ENCODE measurements around the gene VWA7.

Gene VWA7

GRCh38 chr6:31728767-31729514 lies 48.2 kb downstream of the VWA7 start, which contains the start of gene DDAH2:
TSS of gene DDAH2 (minus strand) at chr6:31729299. CDS start at chr6:31729161, 138 bp downstream.
- TF ChIP-seq SUZ12 (IDR thresholded peaks at IDR 0.05; ENCODE audit: extremely low read depth, insufficient read depth, insufficient read length) = no peak
- TF ChIP-seq YY1 (IDR thresholded peaks at IDR 0.05; ENCODE audit: insufficient read depth, insufficient read length) = no peak
- TF ChIP-seq ZNF274 (IDR thresholded peaks at IDR 0.05; ENCODE audit: low read depth, low read length) = no peak
- Histone ChIP-seq H3K4me1 (ENCODE audit: insufficient read depth, insufficient read length) (peaks cover 5% of the 10 kb centered on the region), H3K36me3 (ENCODE audit: insufficient read depth, insufficient read length, low read length) (peaks cover 68% of the 10 kb centered on the region)

GRCh38 chr6:31727717-31728671 lies 49.1 kb downstream of the VWA7 start:
- Histone ChIP-seq H3K4me1 (ENCODE audit: insufficient read depth, insufficient read length) (peaks cover 5% of the 10 kb centered on the region), H3K9me3 (ENCODE audit: insufficient read depth, low read length) (no peaks in the 10 kb centered on the region), H3K9ac (ENCODE audit: insufficient read length, low read depth) (peak overlapping the region; percentile 61), H3K27me3 (ENCODE audit: insufficient read depth, insufficient read length) (no peaks in the 10 kb centered on the region), H3K36me3 (ENCODE audit: insufficient read depth, insufficient read length, low read length) (peaks cover 59% of the 10 kb centered on the region), H3K4me3 (ENCODE audit: insufficient read length, low read depth) (no peak overlapping the region)
- no peak for DNase-seq (ENCODE audit: low read depth, low spot score)
- TF ChIP-seq SUZ12 (IDR thresholded peaks at IDR 0.05; ENCODE audit: extremely low read depth, insufficient read depth, insufficient read length) (no peak), ZNF274 (IDR thresholded peaks at IDR 0.05; ENCODE audit: low read depth, low read length) (no peak), YY1 (IDR thresholded peaks at IDR 0.05; ENCODE audit: insufficient read depth, insufficient read length) (no peak)

More at GRCh38 chr6:31728767-31729514, 48.2 kb downstream of the VWA7 start, which contains the start of gene DDAH2:
- no peaks in the 10 kb centered on the region for H3K27me3 ChIP-seq (ENCODE audit: insufficient read depth, insufficient read length)
- peak within 1 kb of the TSS; percentile 83 for H3K9ac ChIP-seq (ENCODE audit: insufficient read length, low read depth)
- peak within 1 kb of the TSS; percentile 66 for H3K4me3 ChIP-seq (ENCODE audit: insufficient read length, low read depth)
- no peak for DNase-seq (ENCODE audit: low read depth, low spot score)
- H3K9me3 ChIP-seq (ENCODE audit: insufficient read depth, low read length) = no peaks in the 10 kb centered on the region

- Histone ChIP-seq H3K36me3 (ENCODE audit: insufficient read depth, insufficient read length, low read length) (peaks cover 51% of the 10 kb centered on the region), H3K9me3 (ENCODE audit: insufficient read depth, low read length) (no peaks in the 10 kb centered on the region), H3K9ac (ENCODE audit: insufficient read length, low read depth) (no peak overlapping the region), H3K27me3 (ENCODE audit: insufficient read depth, insufficient read length) (no peaks in the 10 kb centered on the region), H3K4me3 (ENCODE audit: insufficient read length, low read depth) (no peak overlapping the region), H3K4me1 (ENCODE audit: insufficient read depth, insufficient read length) (peaks cover 5% of the 10 kb centered on the region)
- DNase-seq (ENCODE audit: low read depth, low spot score) = no peak
- TF ChIP-seq ZNF274 (IDR thresholded peaks at IDR 0.05; ENCODE audit: low read depth, low read length) (no peak), YY1 (IDR thresholded peaks at IDR 0.05; ENCODE audit: insufficient read depth, insufficient read length) (no peak), SUZ12 (IDR thresholded peaks at IDR 0.05; ENCODE audit: extremely low read depth, insufficient read depth, insufficient read length) (no peak)
These were observed 50.0 kb downstream of the VWA7 start for GRCh38 chr6:31727034-31727716.

GRCh38 chr6:31725502-31726350 lies 51.4 kb downstream of the VWA7 start:
- TF ChIP-seq ZNF274 (IDR thresholded peaks at IDR 0.05; ENCODE audit: low read depth, low read length) (no peak), SUZ12 (IDR thresholded peaks at IDR 0.05; ENCODE audit: extremely low read depth, insufficient read depth, insufficient read length) (no peak), YY1 (IDR thresholded peaks at IDR 0.05; ENCODE audit: insufficient read depth, insufficient read length) (no peak)
- H3K4me1 ChIP-seq (ENCODE audit: insufficient read depth, insufficient read length) = peaks cover 4% of the 10 kb centered on the region
- H3K36me3 ChIP-seq (ENCODE audit: insufficient read depth, insufficient read length, low read length) = peaks cover 38% of the 10 kb centered on the region
- H3K9ac ChIP-seq (ENCODE audit: insufficient read length, low read depth) = no peak overlapping the region
- no peak overlapping the region for H3K4me3 ChIP-seq (ENCODE audit: insufficient read length, low read depth)
- H3K9me3 ChIP-seq (ENCODE audit: insufficient read depth, low read length) = no peaks in the 10 kb centered on the region
- no peaks in the 10 kb centered on the region for H3K27me3 ChIP-seq (ENCODE audit: insufficient read depth, insufficient read length)
- DNase-seq (ENCODE audit: low read depth, low spot score) = no peak

- no peak overlapping the region for H3K9ac ChIP-seq (ENCODE audit: insufficient read length, low read depth)
- H3K4me3 ChIP-seq (ENCODE audit: insufficient read length, low read depth) = no peak overlapping the region
- DNase-seq (ENCODE audit: low read depth, low spot score) = no peak
- TF ChIP-seq YY1 (IDR thresholded peaks at IDR 0.05; ENCODE audit: insufficient read depth, insufficient read length) = no peak
- no peak for TF ChIP-seq SUZ12 (IDR thresholded peaks at IDR 0.05; ENCODE audit: extremely low read depth, insufficient read depth, insufficient read length)
- TF ChIP-seq ZNF274 (IDR thresholded peaks at IDR 0.05; ENCODE audit: low read depth, low read length) = no peak
- peaks cover 37% of the 10 kb centered on the region for H3K36me3 ChIP-seq (ENCODE audit: insufficient read depth, insufficient read length, low read length)
- H3K27me3 ChIP-seq (ENCODE audit: insufficient read depth, insufficient read length) = no peaks in the 10 kb centered on the region
- peaks cover 3% of the 10 kb centered on the region for H3K4me1 ChIP-seq (ENCODE audit: insufficient read depth, insufficient read length)
- no peaks in the 10 kb centered on the region for H3K9me3 ChIP-seq (ENCODE audit: insufficient read depth, low read length)
These were observed 53.0 kb downstream of the VWA7 start for GRCh38 chr6:31723980-31724691.
